GM19438 (cell line): ENCODE data around the gene ENG.

Source experiments
- ATAC-seq: cut with Tn5 transposase; IDR thresholded peaks from one replicate; pipeline ENCODE4 v1.9.1; 2021; ENCODE audit warnings: low read depth; ENCODE audit not compliant: unreplicated experiment

The ENG gene

GRCh38 chr9:127778280-127779135 is 76.0 kb downstream of the ENG start, which contains the start of gene SH2D3C:
SH2D3C (minus strand) TSS chr9:127778666; CDS start chr9:127778627, 39 bp downstream.
- peak; percentile 32 for ATAC-seq

- ATAC-seq = no peak
Observed at GRCh38 chr9:127777368-127777980, 77.0 kb downstream of the ENG start.

GRCh38 chr9:127776924-127777289 is 77.6 kb downstream of the ENG start:
- no peak for ATAC-seq

- no peak for ATAC-seq
Observed at GRCh38 chr9:127776195-127776923, 78.1 kb downstream of the ENG start.

- ATAC-seq = no peak
Observed at GRCh38 chr9:127773981-127774380, 80.5 kb downstream of the ENG start.

GRCh38 chr9:127773272-127773671 is 81.2 kb downstream of the ENG start:
- ATAC-seq = no peak

GRCh38 chr9:127772603-127773002 is 81.9 kb downstream of the ENG start:
- no peak for ATAC-seq

- ATAC-seq = no peak
Observed at GRCh38 chr9:127771570-127772189, 82.8 kb downstream of the ENG start.

GRCh38 chr9:127770905-127771569 is 83.4 kb downstream of the ENG start:
- ATAC-seq = peak; percentile 88

- no peak for ATAC-seq
Observed at GRCh38 chr9:127770583-127770904, 83.9 kb downstream of the ENG start.

GRCh38 chr9:127769929-127770582 is 84.4 kb downstream of the ENG start:
- no peak for ATAC-seq

- no peak for ATAC-seq
Observed at GRCh38 chr9:127769101-127769500, 85.4 kb downstream of the ENG start.

- ATAC-seq = no peak
Observed at GRCh38 chr9:127768698-127769097, 85.8 kb downstream of the ENG start.

GRCh38 chr9:127767909-127768331 is 86.5 kb downstream of the ENG start:
- ATAC-seq = no peak

GRCh38 chr9:127767410-127767809 is 87.0 kb downstream of the ENG start:
- ATAC-seq = no peak

GRCh38 chr9:127765418-127765817 is 89.0 kb downstream of the ENG start:
- ATAC-seq = no peak
